BLaER1 (cell line): ENCODE measurements around the gene DDX42.

Source experiments
- H3K27ac ChIP-seq: shearing (Covaris generic); formaldehyde crosslinking; 2 replicates; pipeline ENCODE4 v1.8.1; 2022
- H3K27me3 ChIP-seq: shearing (Covaris generic); formaldehyde crosslinking; 2 replicates; pipeline ENCODE4 v1.8.1; 2022
- H3K36me3 ChIP-seq: shearing (Covaris generic); formaldehyde crosslinking; 2 replicates; pipeline ENCODE4 v1.8.1; 2022
- H3K4me1 ChIP-seq: shearing (Covaris generic); formaldehyde crosslinking; 2 replicates; pipeline ENCODE4 v1.8.1; 2022
- H3K4me2 ChIP-seq: shearing (Covaris generic); formaldehyde crosslinking; 2 replicates; pipeline ENCODE4 v1.8.1; 2022
- H3K4me3 ChIP-seq: shearing (Covaris generic); formaldehyde crosslinking; 2 replicates; pipeline ENCODE4 v1.8.1; 2022
- H3K9ac ChIP-seq: shearing (Covaris generic); formaldehyde crosslinking; 2 replicates; pipeline ENCODE4 v1.8.1; 2022
- H3K9me3 ChIP-seq: shearing (Covaris generic); formaldehyde crosslinking; 2 replicates; pipeline ENCODE4 v1.8.1; 2022
- H4K20me1 ChIP-seq: shearing (Covaris generic); formaldehyde crosslinking; 2 replicates; pipeline ENCODE4 v1.8.1; 2022
- Cebpa-rat ChIP-seq: shearing (Covaris generic); IDR thresholded peaks from 2 replicates; pipeline ENCODE4 v1.8.1; 2022

DDX42 gene

DNA sequence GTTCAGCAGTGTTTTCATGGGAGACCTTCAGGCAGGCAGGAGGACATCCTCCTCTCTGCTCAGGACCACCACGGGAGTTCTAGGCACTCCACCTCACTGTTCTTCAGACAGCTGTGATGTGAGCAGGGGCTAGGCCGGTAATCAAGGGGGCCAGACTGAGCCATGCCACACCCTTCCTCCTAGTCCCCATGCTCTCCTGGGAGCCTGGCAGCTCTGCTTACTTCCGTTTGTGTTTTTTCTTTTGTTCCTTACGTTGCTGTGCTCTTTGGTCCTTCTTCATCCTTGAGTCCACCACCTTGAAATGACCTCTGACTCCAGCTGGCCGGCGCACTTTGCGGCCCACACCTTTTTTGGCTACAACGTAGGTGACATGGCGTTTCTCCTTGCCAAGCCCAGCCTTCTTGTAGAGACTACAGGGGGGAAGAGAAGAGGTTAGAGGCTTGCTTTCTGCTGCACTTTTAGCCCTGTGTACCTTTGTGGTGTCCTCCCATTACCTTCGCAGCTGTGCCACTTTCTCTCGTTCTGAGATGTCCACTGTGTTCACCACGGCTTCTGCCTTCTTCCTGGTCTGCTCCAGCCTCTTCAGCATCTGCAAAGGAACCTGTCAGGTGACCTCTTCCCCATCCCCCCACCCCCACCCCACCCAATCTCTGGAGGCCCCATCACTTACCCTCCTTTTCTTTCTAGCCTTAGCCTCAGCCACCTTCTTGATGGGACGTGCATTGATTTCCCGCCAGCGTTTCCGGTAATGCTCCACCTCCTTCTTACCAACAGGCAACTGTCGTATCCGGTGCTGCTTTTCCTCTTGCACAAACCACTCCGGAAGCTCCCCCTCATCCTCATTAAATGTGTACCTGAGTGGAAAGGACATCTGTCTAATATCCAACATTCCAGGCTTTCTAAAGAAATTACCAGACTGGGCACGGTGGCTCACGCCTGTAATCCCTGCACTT is 45.9 kb downstream of the DDX42 start:
- H3K4me1 ChIP-seq = peaks cover 68% of the 10 kb centered on the region
- peak overlapping the region; percentile 82 for H3K27ac ChIP-seq
- H3K9ac ChIP-seq = peak overlapping the region; percentile 60
- peaks cover 67% of the 10 kb centered on the region for H4K20me1 ChIP-seq
- no peaks in the 10 kb centered on the region for H3K9me3 ChIP-seq
- H3K27me3 ChIP-seq = no peaks in the 10 kb centered on the region
- peak overlapping the region; percentile 89 for H3K4me2 ChIP-seq
- H3K36me3 ChIP-seq = peaks cover 100% of the 10 kb centered on the region
- no peak for TF ChIP-seq Cebpa-rat
- H3K4me3 ChIP-seq = peak overlapping the region; percentile 54

DNA sequence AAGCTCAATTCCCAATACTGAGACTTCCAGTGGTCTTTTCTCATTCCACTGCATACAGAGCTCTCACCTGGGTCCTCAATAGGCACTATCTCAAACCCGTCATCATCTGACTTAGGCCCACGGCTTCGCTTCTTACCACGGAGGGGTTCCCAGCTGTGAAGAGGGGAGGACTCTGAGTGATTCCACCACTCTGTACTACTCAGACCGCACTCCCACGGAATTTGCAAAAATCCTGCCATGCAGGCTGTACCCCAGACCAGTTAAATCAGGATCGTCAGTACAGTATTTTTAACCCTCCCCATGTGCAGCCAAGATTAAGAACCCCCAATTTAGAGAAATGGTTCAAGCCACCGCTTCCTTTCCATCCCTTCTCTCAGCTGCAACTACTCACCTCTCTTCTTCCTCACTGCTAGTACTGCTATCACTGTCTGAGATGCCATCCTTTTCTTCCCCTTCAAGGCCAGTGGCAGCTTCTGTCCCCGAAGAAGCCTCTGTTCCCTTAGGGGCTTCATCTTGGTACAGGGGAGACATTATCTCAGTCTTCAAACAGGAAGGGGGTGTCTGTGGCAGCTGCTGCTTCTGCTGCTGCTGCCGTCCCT is 47.1 kb downstream of the DDX42 start:
- Histone ChIP-seq H4K20me1 (peaks cover 66% of the 10 kb centered on the region), H3K36me3 (peaks cover 99% of the 10 kb centered on the region), H3K4me3 (peak overlapping the region; percentile 47; the same call in 1 of the 2 replicates)

DNA sequence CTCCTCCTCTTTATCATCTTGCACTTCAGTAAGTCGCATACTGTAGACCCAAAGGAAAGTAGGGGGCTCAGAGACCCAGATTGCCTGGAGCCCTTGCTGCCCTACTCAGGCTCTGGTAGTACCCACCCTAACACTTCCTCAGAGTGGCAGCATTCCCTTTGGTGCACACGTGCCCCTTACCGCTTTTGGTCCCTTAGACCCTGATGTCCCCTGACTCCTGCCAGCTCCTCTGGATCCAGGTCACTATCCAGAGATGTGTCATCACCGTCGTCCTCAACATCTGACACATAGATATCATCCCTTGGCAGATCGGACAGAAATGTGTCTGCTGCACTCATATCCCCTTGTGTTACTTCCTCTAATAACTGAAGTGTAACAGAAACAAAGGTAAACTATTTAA is 47.8 kb downstream of the DDX42 start:
- TF ChIP-seq Cebpa-rat = no peak
- H3K4me1 ChIP-seq = peaks cover 82% of the 10 kb centered on the region
- peak overlapping the region; percentile 89 for H3K4me2 ChIP-seq
- H3K9ac ChIP-seq = peak overlapping the region; percentile 56
- no peaks in the 10 kb centered on the region for H3K9me3 ChIP-seq
- peak overlapping the region; percentile 47; the same call in 1 of the 2 replicates for H3K4me3 ChIP-seq
- peak overlapping the region; percentile 69 for H3K27ac ChIP-seq
- H3K36me3 ChIP-seq = peaks cover 91% of the 10 kb centered on the region
- no peaks in the 10 kb centered on the region for H3K27me3 ChIP-seq
- H4K20me1 ChIP-seq = peaks cover 67% of the 10 kb centered on the region

More for the DNA sequence above, 47.1 kb downstream of the DDX42 start:
- H3K4me1 ChIP-seq = peaks cover 80% of the 10 kb centered on the region
- H3K27ac ChIP-seq = peak overlapping the region; percentile 69
- TF ChIP-seq Cebpa-rat = no peak
- peak overlapping the region; percentile 56 for H3K9ac ChIP-seq
- no peaks in the 10 kb centered on the region for H3K9me3 ChIP-seq
- H3K4me2 ChIP-seq = peak overlapping the region; percentile 89
- no peaks in the 10 kb centered on the region for H3K27me3 ChIP-seq

DNA sequence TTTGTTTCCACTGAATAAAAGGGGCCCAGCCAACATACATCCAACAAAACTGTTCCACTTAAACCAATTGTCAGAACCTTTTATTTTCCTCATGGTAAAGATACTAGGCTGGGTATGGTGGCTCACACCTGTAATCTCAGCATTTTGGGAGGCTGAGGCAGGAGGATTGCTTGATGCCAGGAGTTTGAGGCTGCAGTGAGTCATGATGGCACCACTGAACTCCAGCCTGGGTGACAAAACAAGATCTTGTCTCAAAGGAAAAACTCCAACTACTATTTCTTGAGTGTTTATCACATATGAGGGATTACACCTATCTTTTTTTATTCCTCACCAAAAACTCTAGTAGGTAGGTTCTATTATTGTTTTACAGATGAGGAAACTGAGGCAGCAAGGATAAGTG is 48.6 kb downstream of the DDX42 start:
- Histone ChIP-seq H3K4me2 (peak overlapping the region; percentile 89; the same call in 1 of the 2 replicates), H3K27ac (no peak overlapping the region), H3K4me1 (peaks cover 82% of the 10 kb centered on the region), H3K9me3 (no peaks in the 10 kb centered on the region), H3K9ac (no peak overlapping the region), H3K36me3 (peaks cover 84% of the 10 kb centered on the region), H3K27me3 (no peaks in the 10 kb centered on the region), H3K4me3 (no peak overlapping the region), H4K20me1 (peaks cover 64% of the 10 kb centered on the region)
- no peak for TF ChIP-seq Cebpa-rat

DNA sequence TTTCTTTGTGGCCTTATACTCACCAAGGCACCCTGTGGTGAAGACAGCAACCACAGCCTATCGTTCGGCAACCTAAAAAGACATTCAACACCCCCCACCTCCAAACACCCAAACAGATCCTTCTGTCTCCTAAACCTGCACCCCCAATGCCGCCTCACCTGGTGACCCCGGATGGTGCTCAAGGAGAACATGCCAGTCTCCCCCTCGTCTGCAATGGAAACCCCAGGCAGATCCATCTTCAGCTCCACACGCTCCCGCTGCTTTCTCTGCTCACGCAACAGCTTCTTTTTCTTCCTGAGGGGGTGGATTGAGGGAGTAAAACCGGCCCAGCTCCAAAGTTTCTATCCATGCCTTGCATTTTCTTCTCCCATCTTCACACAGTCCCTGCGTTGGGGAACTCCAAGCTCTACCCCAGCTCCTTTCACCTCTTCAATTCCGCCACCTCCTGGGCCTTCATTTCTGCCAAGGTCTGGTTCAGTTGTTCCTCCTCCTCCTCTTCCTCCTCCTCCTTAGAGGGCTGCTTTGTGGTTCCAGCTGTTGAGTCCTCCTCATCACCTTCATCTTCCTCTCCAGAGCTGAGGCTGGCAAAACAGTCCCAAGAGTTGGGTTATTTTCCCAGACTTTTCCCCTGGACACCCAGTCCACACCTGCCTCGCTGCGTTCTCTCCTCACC is 49.8 kb downstream of the DDX42 start:
- peaks cover 82% of the 10 kb centered on the region for H3K4me1 ChIP-seq
- H3K27me3 ChIP-seq = no peaks in the 10 kb centered on the region
- no peak for TF ChIP-seq Cebpa-rat
- H3K36me3 ChIP-seq = peaks cover 75% of the 10 kb centered on the region
- H3K4me2 ChIP-seq = no peak overlapping the region
- no peak overlapping the region for H3K9ac ChIP-seq
- H3K9me3 ChIP-seq = no peaks in the 10 kb centered on the region
- H3K4me3 ChIP-seq = no peak overlapping the region
- peaks cover 59% of the 10 kb centered on the region for H4K20me1 ChIP-seq
- H3K27ac ChIP-seq = no peak overlapping the region

DNA sequence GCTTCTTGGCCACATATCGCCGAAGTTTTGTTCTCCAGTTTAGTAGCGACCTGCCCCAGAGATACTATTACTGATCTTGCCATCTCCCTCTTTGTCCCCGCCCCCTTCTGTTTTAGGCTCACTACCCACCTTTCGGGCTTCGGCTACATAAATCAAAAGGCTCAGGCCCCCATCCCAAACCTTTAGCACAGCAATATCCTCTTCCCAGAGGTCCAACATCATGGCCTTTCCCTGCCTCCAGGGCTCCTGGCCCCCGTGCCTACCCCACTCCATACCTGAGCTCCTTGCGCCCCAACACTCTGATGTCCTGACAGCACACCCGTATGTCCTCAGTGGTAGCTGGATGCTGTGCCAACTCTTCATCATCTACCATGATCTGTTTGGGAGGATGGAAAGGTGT is 50.4 kb downstream of the DDX42 start:
- Histone ChIP-seq H3K4me2 (no peak overlapping the region), H3K9ac (no peak overlapping the region), H3K27me3 (no peaks in the 10 kb centered on the region), H3K27ac (no peak overlapping the region), H3K4me1 (peaks cover 82% of the 10 kb centered on the region), H3K36me3 (peaks cover 75% of the 10 kb centered on the region), H3K9me3 (no peaks in the 10 kb centered on the region), H4K20me1 (peaks cover 54% of the 10 kb centered on the region), H3K4me3 (no peak overlapping the region)
- no peak for TF ChIP-seq Cebpa-rat

DNA sequence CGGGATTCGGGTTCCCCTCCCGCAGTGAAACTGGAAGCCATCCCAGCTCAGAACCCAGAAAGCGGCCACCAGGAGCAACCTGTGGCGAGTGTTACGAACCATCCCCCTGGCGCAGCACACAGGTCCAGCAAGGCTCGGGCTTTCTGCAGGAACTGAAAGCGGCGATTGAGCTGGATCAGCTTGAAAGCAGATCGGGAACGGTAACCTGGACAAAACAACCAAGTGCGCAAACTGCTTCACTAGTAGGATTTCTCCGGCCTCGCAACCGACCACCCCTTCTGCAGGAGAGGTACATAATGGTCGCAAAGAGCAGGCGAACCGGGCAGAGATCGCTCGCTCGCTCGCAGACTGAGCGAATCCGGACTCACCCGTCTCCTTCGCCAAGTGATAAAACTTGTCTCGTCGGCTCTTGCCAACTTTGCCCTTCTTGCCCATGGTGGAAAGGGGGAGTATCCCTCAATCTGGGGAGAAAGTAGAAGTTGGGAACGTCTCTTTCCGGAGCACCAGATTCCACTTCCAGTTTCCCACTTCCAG is 52.6 kb downstream of the DDX42 start:
- Histone ChIP-seq H3K4me3 (peak overlapping the region; percentile 86), H3K27ac (peak overlapping the region; percentile 96), H3K4me2 (peak overlapping the region; percentile 93), H3K9ac (peak overlapping the region; percentile 91), H3K36me3 (peaks cover 75% of the 10 kb centered on the region), H3K27me3 (no peaks in the 10 kb centered on the region), H3K4me1 (peaks cover 77% of the 10 kb centered on the region), H4K20me1 (peaks cover 49% of the 10 kb centered on the region), H3K9me3 (no peaks in the 10 kb centered on the region)
- TF ChIP-seq Cebpa-rat = no peak

DNA sequence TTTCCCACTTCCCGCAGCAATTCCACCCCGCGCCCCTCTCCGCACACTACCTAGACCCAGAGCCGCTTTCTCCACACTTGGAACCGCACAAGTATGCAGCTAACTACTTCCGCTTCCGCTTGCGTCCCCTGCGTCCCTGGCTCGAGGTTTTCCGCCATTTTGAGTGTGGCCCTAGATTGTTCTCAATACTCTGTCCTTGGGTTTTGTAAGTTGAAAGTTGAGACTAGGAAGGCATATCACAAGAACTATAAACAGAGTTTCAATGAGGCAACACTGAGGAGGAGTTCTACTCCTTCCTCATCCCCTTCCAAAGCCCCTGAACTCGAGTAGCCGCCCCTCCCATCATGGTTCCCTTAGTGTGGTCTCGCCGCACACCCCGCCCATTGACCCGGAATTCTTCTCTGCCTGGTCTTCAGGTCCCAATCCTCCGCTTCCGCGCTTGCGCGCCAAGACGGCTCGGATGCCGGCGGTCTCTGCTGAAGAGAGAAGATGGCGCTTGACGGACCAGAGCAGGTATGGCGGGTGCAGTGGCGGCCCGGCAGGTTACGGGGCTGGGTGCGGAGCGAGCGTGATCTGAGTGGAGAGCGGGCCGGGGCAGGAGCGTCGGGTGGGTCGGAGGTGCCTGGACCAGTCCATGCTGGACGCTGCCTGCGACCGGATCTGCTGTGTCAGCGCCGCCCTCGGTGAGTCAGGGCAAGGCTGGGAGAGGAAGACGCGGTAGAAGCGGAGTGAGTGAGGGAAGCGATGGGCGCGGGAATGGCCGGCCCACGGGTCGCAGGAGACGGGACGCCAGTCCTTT is 53.2 kb downstream of the DDX42 start, which contains the start of the genes FTSJ3 and PSMC5:
TSS of gene FTSJ3 (minus strand) at position 662 of the 799 bp plus-strand sequence. CDS start 761 bp downstream, outside the sequence.
TSS of gene PSMC5 (plus strand) at position 430 of the 799 bp plus-strand sequence. CDS start at position 490, 60 bp downstream.
- Histone ChIP-seq H3K9me3 (no peaks in the 10 kb centered on the region), H4K20me1 (peaks cover 49% of the 10 kb centered on the region), H3K36me3 (peaks cover 75% of the 10 kb centered on the region), H3K27ac (peak within 1 kb of the TSS; percentile 96), H3K4me1 (peaks cover 77% of the 10 kb centered on the region), H3K9ac (peak within 1 kb of the TSS; percentile 91), H3K27me3 (no peaks in the 10 kb centered on the region), H3K4me2 (peak within 1 kb of the TSS; percentile 93), H3K4me3 (peak within 1 kb of the TSS; percentile 86)
- no peak for TF ChIP-seq Cebpa-rat
